NCI-H2227 (cell line): Measurements from ENCODE around the gene LRRC10B.

Source experiments
- DNase-seq: peaks from one replicate; lab custom pipeline; 2025; ENCODE audit not compliant: unreplicated experiment; lab: John Stamatoyannopoulos, UW

Gene LRRC10B

DNA sequence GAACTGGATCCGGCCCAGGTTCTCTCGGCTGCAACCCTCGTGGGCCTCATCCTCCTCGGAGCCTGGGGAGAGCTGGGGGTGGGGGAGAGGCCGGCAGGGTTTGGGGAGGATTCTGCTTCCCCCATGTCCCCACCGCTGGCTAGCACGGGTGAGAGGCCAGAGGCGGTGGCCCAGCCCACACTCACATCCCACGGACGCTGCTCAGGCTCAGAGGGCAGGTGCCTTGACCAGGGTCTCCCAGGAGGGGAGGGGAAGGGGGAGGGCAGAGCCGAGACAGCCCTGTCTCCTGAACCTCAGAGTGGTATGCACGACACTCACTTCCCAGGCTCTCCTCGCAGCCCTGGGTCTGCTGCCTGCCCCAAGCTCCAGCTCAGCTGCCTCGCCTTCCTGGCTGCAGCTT, 19.6 kb downstream of the LRRC10B start:
- DNase-seq: no peak

DNA sequence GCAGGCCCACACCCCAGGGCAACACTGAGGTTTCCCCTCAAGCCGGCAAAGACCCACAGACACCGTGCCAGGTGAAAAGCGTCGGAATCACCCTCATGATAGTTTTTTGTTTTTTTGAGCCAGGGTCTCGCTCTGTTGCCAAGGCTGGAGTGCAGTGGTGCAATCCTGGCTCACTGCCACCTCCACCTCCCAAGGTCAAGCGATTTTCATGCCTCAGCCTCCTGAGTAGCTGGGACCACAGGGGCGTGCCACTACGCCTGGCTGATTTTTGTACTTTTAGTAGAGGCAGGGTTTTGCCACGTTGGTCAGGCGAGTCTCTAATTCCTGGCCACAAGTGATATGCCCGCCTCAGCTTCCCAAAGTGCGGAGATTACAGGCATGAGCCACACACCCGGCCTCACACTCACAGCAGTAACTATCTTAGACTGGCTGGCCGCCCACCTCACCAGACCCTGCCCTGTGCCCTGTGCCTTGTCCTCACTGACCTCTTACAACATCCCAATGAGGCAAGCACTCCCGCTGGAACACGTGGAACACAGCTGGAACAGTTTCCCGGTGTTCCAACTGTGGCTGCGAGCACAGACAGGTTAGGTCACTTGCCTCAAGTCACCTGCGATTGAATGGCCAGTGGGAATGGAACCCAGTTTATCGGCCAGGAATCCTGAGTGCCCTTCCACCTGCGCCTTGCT, 21.1 kb downstream of the LRRC10B start:
- no peak for DNase-seq

DNA sequence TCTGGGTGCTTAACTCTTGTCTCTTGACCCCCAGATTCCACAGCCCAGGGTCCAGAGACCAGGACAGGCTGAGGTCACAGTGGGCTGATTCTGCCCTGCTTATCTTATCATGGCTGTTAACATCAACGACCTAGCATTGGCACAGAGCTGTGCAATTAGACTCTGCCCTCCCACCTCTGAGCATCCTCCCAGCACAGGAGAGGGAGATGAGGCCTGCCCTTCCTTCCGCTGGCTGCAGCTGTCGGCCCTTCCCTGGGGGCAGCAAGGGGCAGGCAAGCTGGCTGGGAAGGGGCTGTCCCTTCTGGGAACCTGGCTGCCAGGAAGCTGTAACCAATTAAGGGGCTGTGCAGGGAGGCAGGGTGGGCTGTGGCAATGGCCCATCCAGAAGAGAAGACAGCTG, 22.5 kb downstream of the LRRC10B start:
- peak; percentile 44 for DNase-seq

DNA sequence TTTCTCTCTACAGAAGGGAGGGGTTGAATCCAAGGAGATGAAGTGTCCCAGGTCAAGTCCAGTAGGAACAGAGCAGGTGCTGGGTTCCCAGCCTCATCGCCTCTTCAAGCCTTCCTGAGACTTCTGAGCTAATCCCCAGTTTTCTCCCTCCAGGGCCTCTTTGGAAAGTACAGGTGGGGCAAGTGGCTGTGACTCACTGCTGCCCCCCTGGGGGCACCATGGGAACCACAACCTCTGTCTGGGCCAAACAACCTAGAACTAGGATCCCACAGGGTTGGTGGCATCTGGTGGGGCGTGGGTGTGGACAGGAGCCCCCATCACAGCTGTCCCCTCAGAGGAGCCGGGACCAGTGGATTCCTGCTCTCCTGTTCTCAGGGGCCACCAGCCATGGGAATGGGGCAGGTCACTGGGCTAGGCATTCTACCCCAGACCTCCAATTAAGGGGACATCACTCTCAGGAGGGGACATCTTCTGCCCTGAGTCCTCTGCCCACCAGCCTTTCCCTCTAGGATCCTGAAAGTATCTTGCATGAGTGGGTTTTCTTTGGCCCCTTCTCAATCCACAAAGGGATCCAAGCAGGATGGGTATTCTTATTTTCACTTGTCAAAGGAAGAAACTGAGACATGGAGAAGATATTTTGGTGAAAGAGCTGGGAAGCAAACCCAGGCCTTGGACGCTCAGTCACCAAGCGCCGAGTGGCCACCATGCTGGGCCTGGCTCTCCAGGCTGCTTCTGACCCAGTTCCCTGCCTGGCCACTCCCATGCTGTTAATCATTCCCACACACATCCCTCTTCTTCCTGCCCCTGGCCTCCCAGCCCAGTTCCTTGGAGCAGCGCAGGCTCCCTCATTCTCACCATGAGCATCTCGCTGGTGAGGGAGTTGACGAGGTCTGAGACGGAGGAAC, 23.8 kb downstream of the LRRC10B start:
- peak; percentile 45 for DNase-seq

DNA sequence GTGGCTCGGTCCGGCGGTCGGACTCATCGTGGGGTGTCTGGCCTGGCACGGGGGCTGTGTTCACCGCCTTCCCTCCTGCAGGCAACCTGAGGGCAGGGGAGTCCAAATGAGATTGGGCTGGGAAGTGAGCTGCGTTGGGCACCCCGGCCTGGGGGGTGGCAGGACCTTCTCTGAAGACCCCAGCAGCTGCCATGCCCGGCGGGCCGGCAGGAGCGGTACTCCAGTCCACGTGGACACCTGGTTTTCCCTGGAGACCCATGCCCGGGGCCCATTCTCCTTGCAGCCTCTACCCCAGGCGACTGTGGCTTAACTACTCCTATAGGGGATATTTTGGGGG, 24.5 kb downstream of the LRRC10B start:
- DNase-seq: no peak

DNA sequence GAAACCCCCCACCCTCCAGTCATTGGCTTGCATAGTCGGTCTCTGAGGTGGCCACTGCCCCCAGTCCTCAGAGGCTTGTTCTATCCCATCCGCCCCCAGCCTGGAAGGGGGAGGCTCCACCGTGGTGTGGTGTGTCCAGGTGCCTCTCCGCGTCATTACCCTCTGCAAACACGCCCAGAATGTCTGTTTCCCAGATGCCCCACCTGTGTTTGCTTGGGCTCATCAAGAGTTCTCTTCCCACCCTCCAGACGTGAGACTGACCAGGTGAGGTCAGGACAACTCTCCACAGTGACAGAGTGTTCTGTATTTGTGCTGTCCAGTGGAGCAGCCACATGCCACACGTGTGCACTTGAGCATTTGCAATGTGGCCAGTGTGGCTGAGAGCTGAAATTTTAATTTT, 24.9 kb downstream of the LRRC10B start:
- DNase-seq: no peak

DNA sequence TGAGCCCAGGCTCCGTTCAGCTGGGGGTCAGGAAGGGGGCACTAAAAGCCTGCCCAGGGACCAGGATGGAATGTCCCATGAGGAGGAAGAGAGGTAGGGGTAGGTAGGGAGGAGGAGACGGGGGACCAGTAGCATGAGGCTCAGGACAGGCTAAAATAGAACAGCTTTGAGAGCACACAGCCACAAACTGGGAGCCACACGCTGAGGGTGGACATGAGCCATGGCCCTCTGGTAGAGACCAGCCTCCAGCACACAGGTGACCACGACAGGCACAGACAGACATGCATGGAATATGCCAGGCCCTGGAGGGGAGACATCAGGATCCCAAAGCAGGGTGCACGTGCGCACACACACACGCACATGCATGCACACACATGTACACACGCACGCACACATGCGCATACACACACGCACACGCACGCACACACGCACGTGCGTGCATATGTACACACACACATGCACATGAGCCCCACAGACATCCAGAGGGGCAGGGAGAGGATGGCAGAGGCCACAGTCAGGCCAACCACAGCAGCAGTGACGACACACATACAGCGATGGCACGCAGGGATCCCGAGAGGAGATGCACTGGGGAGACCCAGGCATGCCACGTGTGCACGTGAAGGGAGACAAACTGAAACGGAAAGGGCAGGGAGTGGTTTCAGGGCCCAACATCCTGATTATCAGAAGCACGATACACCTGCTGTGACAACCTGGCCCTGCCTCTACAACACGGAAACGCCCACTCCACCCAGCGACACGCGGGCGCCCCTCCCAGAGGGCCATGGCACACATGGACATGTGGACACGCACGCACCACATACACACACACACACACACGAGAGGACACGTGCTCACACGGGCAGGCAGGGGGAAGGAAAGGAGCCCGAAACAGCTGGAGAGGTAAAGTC, 25.7 kb downstream of the LRRC10B start:
- no peak for DNase-seq

DNA sequence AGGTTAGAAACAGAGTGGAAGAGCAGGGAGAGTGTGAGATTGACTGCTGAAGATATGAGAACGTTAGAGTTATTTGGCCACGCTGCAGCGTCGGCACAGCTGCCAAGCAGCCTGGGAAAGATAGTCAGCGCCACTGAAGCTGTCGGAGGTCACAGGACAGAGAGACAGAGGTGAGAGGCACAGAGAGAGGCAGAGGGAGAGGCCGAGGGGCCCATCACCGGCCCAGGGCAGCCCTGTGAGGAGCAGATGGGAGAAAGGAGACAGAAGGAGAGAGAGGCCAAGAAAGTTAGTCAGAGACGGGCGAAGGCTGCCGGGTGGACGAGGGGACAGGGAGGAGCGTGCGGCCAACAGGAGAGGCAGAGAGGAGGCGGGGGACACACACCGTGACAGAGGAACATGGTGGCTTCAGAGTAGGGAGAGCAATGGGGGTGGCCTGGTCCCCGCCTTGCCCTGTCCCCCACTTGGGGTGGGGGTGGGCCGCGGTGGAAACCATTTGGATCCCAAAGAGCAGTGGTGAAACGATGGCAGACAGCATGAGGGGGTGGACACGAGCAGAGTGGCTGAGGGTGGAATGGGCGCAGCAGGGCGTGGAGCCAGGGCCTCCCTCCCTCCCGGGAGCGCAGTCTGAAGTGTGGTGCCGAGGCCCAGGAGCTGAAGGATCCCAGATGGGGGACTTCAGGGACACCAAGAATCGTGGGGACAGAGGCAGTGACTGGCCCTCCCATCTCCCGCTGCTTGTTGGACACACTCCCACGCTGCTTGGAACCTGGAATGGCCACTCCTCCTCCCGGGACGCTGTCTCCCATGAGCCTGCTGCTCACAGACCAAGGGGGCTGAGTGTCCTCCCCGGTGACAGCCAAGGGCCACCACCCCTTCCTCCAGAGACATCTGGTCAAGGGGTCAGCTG, 26.6 kb downstream of the LRRC10B start:
- DNase-seq: no peak

DNA sequence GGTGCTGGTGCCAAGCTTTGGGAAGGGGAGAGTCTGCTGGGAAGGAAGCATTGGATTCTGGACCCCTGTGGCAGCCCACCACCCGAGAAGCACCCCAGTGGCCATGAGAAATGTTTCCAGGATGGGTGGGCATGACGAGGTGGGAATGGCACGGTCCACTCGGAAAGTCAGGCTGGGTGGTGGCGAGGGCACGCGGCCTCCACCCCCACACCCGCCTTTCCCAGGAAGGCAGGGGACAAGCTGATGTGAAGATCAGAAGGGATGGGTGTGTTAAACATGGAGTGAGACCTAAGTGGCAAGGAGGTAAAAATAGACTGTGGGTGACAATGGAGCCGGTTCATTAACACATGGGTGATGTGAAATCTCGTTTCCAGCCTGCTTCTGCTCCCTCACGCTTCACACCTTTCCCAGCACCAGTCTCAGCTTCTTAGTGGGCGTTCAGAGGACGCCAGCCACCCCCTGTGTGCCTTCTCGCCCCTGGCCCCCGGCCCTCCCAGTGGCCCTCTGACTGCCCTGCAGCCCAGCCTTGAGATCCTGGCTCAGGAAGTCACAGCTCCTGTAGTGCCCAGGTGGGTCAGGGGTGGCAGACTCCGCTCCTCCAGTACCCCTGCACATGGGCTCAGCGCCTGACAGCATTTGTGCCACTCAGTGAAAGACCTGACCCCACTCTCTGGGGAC, 27.6 kb downstream of the LRRC10B start:
- DNase-seq: no peak

DNA sequence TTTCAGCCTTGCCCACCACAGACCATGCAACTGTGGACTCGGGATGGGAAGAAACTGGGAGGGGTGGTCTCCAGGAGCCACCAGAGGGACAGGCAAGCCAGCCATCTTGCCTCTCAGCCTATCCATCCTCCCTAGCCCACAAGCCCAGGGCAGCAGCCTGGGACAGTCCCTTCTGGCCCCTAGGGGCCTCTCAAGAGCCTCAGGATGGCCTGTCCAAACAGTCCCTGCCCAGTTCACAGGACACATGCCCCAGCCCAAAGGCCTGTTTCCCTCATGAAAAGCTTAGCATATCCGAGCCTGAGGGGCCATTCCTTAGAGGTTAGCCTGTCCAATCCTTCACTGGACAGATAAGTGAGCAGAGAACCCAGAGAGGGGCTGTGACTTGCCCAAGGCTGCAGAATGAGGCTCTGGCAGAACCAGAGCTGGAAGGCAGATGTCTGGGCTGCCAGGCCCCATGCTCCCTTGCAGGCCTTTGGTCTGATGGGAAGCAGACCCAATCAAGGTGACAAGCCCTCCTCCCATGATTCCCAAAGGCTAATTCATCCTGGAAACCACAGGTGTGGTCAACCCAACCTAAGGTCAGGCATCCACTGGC, 28.2 kb downstream of the LRRC10B start:
- DNase-seq: no peak

DNA sequence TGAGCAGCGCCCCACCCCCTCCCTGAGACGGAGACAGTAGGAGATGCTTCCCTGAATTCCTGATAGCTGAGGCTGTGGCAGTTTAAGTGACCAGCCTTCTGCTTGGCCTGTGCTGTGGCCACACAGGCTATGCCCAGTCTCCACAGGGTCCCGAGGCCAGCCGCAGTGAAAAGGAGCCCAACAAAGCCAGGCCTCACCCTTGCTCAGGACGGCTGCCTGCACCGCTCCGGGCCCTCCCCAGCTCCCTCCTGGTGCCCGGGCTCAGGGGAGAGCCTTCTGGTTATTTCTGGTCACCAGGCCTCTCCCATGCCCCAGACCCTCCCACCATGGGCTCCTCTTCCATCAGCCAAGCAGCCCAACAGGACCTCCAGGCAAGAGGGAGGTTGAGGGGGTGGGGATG, 28.8 kb downstream of the LRRC10B start:
- DNase-seq: no peak

DNA sequence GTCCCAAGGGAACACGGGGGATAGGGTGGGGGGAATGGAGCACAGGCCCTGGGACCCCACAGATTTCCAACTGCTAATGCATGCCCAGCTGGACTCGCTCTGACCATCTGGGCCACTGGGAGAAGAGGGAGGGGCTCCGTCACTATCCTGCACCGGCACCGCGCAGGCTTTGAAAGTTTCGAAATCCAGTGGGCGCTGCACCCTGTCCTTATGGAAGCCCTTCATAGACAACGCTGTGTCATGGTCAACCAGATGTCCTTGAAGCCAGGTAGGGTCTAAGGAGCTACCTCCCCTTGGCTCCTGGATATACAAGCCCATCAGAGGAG, 30.1 kb downstream of the LRRC10B start:
- DNase-seq: no peak

DNA sequence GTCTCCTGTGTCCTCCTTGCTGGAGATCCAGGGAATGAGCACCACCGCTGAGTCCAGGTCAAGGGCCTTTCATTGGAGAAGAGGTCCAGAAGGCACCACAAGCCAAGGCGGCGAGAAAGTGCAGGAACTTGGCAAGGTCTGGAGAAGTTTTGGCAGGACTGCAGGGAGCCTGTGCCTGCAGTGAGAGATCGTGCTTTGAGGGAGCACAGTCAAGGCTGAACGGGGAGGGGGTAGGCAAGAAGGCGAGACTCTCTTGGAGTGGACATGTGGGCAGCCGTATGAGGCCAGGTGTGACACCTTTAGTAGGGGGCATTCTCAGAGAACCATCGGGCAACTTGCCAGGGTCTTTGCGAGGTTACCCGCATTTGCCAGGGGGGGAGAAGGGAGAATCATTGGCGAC, 30.5 kb downstream of the LRRC10B start:
- DNase-seq: no peak

DNA sequence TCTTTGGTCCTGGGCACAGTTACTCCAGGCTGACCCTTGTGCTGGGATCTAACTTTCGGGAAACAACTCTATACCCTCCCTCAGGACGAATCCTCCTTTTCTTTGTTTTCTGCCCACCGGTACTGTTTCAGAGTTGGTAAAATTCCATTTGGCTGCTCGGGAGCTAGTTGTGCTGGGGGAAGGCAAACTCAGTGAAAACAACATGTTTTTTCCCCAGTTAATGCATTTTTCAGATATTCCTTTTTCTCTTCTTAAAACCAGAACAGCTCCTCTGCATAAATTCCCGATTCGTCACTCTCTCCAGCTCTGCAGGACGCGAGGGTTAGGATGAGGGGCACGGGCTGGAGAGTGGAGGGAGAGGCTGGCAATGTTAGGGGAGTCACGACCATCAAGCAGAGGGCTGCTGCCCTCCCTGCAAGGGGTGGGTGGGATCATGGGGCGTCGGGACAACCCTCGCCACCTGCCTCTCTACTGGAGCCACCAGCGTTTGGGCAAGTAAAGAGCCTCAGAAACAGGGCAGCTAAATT, 31.3 kb downstream of the LRRC10B start:
- no peak for DNase-seq

DNA sequence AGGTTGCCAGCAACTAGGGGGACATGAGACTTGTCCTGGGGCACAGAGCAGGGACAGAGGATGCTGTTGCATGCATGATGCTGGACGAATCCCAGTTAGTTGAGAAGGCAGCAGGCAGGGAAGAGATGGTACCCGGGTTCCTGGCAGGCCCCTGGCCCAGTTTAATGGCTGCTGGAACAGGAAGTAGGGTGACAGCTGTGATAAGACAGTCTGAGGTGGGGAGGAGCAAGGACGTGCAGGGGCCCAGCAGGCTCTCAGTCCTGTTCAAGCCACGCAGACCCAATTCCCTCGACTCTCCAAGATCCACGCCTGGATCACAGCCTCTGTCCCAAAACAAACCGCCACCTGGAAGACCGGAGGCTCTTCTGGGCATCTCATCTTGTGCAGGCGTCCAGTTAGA, 32.0 kb downstream of the LRRC10B start:
- DNase-seq: no peak

DNA sequence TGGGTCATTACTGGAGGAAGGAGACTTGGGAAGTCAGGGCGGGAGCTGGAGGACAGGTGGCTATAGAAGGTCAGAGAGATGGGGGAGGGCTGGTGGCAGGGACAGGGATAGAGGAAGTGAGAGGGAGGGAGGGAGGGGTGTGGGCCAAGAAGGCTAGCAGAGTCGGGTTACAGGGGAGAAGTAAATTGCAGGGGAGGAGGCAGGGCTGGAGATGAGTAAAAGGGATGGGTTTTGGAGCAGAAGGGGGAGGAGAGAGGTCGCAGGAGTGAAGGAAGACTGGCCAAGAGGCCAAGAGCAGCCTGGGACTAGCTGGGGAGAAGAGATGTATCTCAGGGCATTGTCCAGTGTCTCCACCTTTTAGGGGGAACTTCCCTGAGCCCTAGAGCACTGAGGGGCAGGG, 33.0 kb downstream of the LRRC10B start:
- no peak for DNase-seq

DNA sequence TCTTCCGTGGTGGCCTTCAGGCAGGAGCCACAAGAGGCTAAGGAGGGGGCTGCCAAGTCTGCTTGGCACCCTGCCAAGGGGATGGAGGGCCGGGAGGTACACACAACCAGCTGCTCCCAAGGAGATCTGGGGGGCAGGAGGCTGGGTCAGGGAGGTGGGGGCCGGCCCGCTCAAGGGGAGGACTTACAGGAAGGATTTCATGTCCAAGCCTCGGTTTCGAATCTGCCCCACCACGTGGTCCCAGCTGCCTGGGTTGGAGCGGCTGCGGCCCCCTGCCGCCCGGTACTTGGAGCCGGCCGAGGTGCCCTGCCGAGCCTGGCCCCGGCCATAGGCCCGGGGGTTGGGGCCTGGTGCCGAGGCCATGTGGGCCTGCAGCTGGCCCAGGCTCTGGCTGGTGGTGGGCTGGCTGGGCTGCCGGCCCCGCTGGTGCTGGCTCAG, 33.5 kb downstream of the LRRC10B start:
- peak; percentile 14 for DNase-seq

DNA sequence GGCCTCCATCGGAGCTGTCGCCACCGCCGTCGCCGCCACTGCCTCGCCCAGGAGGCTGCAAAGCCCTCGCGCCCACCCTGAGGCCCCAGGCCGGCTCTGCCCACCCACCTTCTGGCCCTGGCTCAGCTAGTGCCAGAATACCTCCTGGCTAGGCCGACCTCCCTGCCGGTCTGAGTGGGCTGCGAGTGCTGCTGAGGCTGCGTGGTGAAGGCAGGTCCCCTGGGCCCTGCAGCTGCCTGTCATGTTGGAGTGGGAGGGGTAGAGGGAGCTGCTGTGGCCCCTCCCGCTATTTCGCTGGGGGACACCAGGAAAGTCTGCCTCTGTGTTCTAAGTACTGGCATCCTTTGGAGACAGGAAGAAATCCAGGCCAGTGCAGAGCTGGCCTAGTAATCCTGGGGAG, 34.2 kb downstream of the LRRC10B start:
- DNase-seq: no peak

DNA sequence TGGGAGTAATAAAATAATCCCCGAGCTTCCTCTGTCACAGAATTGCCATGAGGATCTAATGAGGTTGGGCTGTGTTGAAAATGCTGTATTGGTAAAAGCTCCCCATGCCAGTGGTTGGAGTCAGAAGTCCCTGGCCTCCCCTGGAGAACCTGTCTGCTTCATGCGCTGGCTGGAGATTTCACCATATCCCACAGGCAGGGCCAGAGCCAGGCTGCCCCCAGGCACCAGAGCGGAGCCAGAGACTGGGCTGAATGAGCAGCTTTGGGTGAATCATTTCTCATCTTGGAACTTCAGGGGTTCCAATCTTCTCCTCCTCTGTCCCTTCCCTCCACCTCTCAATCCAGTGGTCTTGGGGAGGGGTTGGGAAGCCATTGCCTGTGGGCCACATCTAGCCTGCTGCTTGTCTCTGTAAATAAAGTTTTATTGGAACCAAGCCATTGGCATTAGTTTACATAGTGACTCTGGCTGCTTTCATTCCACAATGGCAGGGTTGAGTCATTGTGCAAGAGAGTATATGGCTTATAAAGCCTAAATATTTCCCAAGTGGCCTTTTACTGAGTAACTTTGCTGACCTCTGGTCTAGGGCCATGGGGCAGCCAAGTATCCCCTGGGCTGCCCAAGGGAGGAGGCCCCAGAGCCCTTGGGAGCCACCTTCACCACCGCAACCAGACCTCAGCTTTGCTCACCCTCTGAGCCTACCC, 35.2 kb downstream of the LRRC10B start:
- DNase-seq: no peak
